HUES48 (cell line): ENCODE data around the gene RFX2.

Experiments
- H3K27ac ChIP-seq: one replicate; pipeline ENCODE4 v1.7.0; 2013; ENCODE audit warnings: low read depth, low read length, inconsistent platforms
- H3K27me3 ChIP-seq: 2 replicates; pipeline ENCODE4 v1.6.1; 2013; ENCODE audit warnings: mild to moderate bottlenecking, low read length; ENCODE audit not compliant: control insufficient read depth, insufficient read depth
- H3K36me3 ChIP-seq: 2 replicates; pipeline ENCODE4 v1.6.1; 2013; ENCODE audit warnings: low read length; ENCODE audit not compliant: control insufficient read depth, insufficient read depth
- H3K4me1 ChIP-seq: 2 replicates; pipeline ENCODE4 v1.6.1; 2013; ENCODE audit warnings: mild to moderate bottlenecking, low read length; ENCODE audit not compliant: control insufficient read depth, insufficient read depth
- H3K4me3 ChIP-seq: 2 replicates; pipeline ENCODE4 v1.5.1; 2013; ENCODE audit warnings: mild to moderate bottlenecking, low read depth, low read length
- H3K9ac ChIP-seq: 2 replicates; pipeline ENCODE4 v1.6.1; 2013; ENCODE audit warnings: mild to moderate bottlenecking, low read depth, low read length, moderate library complexity
- H3K9me3 ChIP-seq: 2 replicates; pipeline ENCODE4 v1.6.1; 2013; ENCODE audit warnings: low read length; ENCODE audit not compliant: control insufficient read depth, insufficient read depth

RFX2 gene

DNA sequence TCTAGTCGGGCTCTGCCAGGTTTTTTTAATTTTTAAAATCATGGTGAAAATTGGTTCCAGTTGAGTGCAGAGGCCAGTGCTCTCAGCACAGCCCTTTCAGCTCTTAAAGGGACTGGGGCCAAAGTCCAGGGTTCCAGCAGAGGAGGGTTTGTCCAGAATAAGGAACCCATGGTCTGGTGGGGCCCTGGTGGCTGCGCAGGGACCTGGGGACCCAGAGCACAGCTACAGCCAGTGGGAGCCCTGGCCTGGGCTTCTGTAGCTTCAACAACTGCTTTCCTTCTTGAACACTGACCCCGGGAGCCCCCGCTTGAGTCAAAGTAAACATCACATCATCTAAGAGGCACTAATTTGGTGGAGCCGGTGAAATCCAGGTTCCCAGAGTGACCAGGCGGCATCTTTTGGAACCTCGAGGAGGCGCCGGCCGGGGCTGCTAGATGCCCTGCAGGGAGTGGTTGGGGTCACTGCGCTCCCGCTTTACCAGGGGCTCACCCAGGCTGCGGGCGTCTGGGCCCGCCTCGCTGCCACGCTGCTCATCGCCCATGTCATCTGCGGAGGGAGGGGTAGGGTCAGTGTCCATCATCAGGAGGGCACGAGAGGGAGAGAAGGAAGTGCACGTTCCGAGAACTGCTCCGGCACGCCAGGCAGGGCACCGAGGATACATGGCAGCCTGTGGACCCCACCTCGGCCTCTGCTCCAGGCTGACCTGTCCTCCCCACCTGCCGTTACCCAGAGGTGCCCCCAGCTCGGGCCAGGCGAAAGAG is 115.7 kb downstream of the RFX2 start:
- no peaks in the 10 kb centered on the region for H3K36me3 ChIP-seq
- H3K4me1 ChIP-seq, result 0 out of 2 replicates have a peak, but pooled peaks cover 3% of the 10 kb centered on the region
- no peak overlapping the region for H3K4me3 ChIP-seq
- H3K9me3 ChIP-seq, result no peaks in the 10 kb centered on the region
- no peak overlapping the region for H3K9ac ChIP-seq
- H3K27ac ChIP-seq, result no peak overlapping the region
- no peaks in the 10 kb centered on the region for H3K27me3 ChIP-seq

DNA sequence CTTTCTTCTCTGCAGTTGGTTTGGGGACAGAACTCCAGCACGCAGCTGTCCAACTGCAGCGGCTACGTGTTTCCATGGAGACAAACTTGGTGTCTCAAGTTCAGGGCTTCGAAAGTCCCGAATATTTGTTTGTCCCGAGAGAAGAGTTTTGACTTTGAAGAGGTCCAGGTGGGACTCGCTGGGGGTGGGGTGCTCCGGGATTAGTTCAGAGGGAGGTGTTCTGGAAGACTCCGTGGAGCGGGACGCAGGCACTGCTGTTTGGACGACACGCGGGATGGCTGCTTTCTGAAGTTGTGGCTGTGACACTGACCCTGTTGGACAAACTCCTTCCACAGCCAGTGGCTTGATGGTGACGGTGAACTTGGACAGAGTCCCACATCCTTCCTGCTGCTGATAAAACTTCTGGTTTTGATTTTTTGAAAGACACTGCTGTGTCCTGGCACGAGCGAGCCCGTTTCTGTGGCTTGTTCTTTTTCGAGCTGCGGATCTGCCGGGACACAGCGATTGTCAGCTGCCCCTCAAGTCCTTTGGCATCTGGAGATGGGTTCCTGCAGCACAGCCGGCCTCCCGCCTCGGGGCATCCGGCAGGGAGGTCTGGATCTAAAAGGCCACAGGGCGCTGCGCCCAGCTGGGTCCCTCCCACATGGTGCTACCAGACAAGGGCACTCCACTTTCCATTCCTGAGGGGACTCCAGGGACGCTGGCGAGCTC is 116.5 kb downstream of the RFX2 start:
- Histone ChIP-seq H3K9ac (no peak overlapping the region), H3K36me3 (no peaks in the 10 kb centered on the region), H3K9me3 (no peaks in the 10 kb centered on the region), H3K27me3 (no peaks in the 10 kb centered on the region), H3K27ac (no peak overlapping the region), H3K4me3 (no peak overlapping the region), H3K4me1 (0 out of 2 replicates have a peak, but pooled peaks cover 3% of the 10 kb centered on the region)

DNA sequence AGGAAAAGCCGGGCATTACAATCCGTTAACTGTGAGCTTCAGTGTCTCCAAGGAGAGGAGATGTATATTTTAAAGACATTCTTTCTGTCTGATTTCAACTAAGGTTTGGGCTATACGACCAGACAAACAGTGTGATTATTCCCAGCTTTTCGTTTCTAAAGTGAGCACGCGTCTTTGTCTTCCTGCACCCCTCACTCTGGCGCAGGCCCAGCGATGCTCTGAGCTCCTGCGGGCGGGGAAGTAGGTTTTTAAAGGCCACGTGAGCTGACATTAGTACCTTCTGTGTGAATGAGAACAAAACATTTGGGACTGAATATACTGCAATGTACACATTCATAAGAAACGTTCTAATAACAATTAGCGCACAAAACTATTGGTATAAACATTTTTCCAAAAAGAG is 117.1 kb downstream of the RFX2 start:
- Histone ChIP-seq H3K9ac (no peak overlapping the region), H3K4me1 (0 out of 2 replicates have a peak, but pooled peaks cover 3% of the 10 kb centered on the region), H3K27me3 (no peaks in the 10 kb centered on the region), H3K27ac (no peak overlapping the region), H3K36me3 (no peaks in the 10 kb centered on the region), H3K4me3 (no peak overlapping the region), H3K9me3 (no peaks in the 10 kb centered on the region)

DNA sequence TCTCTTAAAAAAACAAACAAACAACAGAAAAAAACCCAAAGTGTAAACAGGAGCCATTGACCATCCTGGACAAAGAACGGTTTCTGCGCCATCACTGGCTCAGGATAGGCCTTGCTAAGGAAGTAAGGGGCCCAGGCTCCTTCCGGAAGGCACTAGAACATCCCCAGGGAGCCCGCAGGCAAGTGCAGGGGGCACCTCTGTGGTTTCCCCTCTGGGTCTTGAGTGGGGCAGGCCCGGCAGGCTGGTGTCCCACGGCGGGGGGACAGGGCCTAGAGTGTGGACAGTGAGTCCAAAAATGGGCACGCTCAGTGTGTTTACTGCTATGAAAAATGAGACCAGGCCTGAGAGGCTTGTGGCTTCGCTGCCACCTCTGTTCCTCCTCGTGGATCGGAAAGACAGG is 117.5 kb downstream of the RFX2 start:
- Histone ChIP-seq H3K27ac (no peak overlapping the region), H3K36me3 (no peaks in the 10 kb centered on the region), H3K9me3 (no peaks in the 10 kb centered on the region), H3K9ac (no peak overlapping the region), H3K4me3 (no peak overlapping the region), H3K4me1 (0 out of 2 replicates have a peak, but pooled peaks cover 3% of the 10 kb centered on the region), H3K27me3 (no peaks in the 10 kb centered on the region)

DNA sequence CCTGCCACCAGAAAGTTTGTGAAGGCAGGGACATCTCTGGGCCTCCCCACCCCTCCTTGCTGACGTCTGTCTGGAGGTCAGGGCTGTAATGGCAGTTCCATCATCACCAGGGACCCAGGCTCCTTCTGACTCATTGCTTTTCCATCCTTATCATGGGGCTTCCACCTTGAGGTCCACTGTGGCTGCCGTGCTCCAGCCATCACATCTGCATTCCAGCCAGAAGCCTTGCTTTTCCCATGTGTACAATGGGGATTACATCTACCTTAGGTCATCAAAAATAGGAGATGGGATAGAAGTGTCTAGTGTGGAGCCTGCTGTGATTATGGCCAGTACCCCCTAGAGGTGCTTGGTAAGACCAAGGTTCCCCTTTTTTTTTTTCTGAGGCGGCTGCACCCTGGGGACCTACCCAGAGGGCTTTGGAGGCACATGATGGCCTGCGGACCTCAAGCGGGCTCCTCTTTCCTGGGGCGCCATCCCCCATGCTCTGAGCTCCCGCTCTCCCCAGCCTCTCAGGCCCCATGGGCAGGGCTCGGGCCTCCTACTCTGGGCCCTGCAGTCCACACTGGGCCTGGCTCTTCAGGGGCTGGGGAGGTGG is 119.0 kb downstream of the RFX2 start:
- no peaks in the 10 kb centered on the region for H3K27me3 ChIP-seq
- no peak overlapping the region for H3K9ac ChIP-seq
- H3K4me1 ChIP-seq, result peaks cover 7% of the 10 kb centered on the region; the same call in 1 of the 2 replicates
- H3K27ac ChIP-seq, result no peak overlapping the region
- no peaks in the 10 kb centered on the region for H3K36me3 ChIP-seq
- H3K9me3 ChIP-seq, result no peaks in the 10 kb centered on the region
- H3K4me3 ChIP-seq, result no peak overlapping the region

DNA sequence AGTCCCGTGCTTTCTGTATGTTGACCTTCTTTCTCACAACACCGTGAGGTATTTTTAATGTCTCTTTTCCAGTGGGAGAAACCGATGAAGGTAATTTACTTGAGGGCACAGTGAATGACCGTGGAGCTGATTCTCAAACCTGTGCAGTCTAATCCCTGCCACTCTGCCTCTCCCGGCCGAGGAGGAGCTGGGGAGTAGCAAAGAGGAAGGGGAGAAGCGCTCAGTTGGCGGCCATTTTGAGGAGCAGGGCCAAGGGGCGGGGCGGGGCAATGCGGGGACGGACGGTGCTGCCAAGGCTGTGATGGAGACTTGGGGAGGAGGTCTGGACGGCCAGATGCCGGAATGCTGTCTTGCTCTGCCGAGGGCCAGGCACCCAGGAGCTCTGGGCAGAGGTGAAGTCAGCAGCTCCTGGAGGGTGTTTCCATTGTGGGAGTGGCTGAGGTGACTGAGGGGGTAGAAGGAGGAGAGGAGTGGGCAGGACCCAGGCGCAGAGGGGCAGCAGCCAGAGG is 120.0 kb downstream of the RFX2 start:
- no peak overlapping the region for H3K27ac ChIP-seq
- no peak overlapping the region for H3K4me3 ChIP-seq
- no peak overlapping the region for H3K9ac ChIP-seq
- H3K27me3 ChIP-seq, result no peaks in the 10 kb centered on the region
- no peaks in the 10 kb centered on the region for H3K36me3 ChIP-seq
- H3K9me3 ChIP-seq, result no peaks in the 10 kb centered on the region
- H3K4me1 ChIP-seq, result peaks cover 7% of the 10 kb centered on the region; the same call in 1 of the 2 replicates

DNA sequence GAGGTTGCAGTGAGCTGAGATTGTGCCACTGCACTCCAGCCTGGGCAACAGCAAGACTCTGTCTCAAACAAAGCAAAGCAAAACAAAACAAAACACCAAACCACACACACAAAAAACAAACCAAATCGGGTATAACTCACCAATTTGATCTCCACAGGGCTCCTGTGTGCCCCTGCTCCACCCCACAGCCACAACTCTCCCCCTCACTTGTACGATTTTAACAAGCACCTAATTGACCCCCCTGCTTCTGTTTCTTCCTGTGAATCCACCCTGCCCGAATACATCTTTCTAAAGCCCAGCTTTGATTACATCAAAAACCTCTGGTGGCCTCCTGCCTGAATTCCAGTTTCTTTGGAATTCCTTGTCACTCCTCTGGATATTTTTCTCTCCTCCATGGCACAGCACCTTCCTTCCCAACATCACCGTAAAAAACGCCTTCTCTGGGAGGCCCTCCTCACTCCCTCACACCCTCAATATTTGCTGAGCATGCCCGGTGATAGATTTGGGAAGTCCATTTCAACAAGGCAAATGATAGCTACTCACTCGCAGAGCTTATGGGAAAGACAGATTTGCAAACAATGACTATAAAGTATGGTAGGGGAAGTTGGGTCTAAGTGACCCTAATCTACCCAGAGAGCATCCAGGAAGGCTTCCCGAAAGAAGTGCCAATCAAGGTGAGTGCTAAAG is 120.8 kb downstream of the RFX2 start:
- Histone ChIP-seq H3K9me3 (no peaks in the 10 kb centered on the region), H3K27ac (no peak overlapping the region), H3K36me3 (no peaks in the 10 kb centered on the region), H3K4me1 (peaks cover 7% of the 10 kb centered on the region; the same call in 1 of the 2 replicates), H3K4me3 (no peak overlapping the region), H3K27me3 (no peaks in the 10 kb centered on the region), H3K9ac (no peak overlapping the region)

DNA sequence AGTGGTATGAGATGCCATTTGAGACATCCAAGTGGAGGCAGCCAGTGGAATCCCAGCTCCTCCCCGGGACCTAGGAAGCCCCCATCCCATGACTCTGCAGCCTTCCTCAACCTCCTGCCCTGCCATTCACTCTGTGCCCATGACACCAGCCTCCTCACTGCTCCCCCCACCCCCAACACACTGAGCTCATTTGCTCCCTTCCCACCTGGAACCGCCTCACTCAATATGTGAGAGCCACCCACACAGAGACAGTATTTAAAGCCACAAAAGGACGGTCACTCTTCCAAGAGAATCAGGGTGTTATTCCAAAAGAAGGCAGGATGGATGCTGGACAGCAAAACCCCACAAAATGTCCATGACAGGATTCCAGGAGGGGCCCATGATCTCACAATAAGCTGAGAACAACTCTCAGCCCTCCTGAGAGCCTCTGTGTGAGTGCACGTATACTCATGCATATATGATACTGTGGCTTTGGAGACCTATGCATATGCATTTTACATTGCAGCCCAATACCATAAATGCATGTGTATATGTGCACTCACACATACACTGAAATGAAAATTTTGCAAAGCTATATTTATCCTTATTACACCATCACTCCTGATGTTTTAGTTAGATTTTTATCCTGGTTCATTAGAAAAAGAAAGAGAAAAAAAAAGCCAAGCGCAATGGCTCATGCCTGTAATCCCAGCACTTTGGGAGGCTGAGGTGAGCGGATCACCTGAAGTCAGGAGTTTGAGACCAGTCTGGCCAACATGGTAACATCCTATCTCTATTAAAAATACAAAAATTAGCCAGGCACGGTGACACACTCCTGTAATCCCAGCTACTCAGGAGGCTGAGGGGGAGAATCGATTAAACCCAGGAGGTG is 121.5 kb downstream of the RFX2 start:
- no peaks in the 10 kb centered on the region for H3K9me3 ChIP-seq
- no peak overlapping the region for H3K27ac ChIP-seq
- H3K27me3 ChIP-seq, result no peaks in the 10 kb centered on the region
- H3K36me3 ChIP-seq, result no peaks in the 10 kb centered on the region
- H3K4me1 ChIP-seq, result peaks cover 5% of the 10 kb centered on the region; the same call in 1 of the 2 replicates
- no peak overlapping the region for H3K4me3 ChIP-seq
- no peak overlapping the region for H3K9ac ChIP-seq

DNA sequence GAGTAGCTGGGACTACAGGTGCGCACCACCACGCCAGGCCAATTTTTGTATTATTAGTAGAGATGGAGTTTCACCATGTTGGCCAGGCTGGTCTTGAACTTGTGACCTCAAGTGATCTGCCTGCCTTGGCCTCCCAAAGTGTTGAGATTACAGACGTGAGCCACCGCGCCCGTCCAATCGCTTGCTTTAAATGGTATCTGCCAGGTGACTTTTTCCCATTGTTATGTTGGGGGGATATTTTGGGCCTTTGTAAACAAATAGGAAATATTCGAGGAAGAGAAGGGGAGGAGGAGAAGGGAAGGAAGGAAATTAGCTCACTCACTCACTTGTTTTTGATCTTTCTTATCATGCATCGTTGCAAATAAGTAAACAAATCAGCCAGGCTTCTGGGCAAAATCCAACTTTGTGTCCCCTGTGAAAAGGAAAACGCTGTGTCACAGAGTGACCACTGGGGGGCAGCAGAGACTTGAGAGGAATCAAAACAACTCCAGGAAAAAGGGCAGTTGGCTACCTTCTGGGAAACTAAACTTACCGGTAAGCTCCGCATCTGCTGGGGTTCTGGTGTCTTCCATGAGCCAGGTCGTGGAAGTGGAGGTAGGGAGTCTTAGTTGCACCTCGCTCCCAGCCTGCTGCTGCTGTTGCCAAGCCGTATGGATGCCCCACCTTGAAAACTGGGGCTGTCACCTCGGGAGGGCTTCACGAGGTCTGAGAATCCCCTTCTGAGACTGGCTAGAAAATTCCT is 123.1 kb downstream of the RFX2 start:
- no peak overlapping the region for H3K27ac ChIP-seq
- H3K36me3 ChIP-seq, result no peaks in the 10 kb centered on the region
- H3K9ac ChIP-seq, result no peak overlapping the region
- peaks cover 4% of the 10 kb centered on the region; the same call in 1 of the 2 replicates for H3K4me1 ChIP-seq
- H3K27me3 ChIP-seq, result no peaks in the 10 kb centered on the region
- H3K4me3 ChIP-seq, result no peak overlapping the region
- H3K9me3 ChIP-seq, result no peaks in the 10 kb centered on the region
